HG02870 (cell line): ENCODE measurements around the gene CSF2RB.

Experiments
- ATAC-seq: cut with Tn5 transposase; IDR thresholded peaks from one replicate; pipeline ENCODE4 v1.9.1; 2021; ENCODE audit warnings: mild to moderate bottlenecking, moderate library complexity; ENCODE audit not compliant: unreplicated experiment

The CSF2RB gene

DNA sequence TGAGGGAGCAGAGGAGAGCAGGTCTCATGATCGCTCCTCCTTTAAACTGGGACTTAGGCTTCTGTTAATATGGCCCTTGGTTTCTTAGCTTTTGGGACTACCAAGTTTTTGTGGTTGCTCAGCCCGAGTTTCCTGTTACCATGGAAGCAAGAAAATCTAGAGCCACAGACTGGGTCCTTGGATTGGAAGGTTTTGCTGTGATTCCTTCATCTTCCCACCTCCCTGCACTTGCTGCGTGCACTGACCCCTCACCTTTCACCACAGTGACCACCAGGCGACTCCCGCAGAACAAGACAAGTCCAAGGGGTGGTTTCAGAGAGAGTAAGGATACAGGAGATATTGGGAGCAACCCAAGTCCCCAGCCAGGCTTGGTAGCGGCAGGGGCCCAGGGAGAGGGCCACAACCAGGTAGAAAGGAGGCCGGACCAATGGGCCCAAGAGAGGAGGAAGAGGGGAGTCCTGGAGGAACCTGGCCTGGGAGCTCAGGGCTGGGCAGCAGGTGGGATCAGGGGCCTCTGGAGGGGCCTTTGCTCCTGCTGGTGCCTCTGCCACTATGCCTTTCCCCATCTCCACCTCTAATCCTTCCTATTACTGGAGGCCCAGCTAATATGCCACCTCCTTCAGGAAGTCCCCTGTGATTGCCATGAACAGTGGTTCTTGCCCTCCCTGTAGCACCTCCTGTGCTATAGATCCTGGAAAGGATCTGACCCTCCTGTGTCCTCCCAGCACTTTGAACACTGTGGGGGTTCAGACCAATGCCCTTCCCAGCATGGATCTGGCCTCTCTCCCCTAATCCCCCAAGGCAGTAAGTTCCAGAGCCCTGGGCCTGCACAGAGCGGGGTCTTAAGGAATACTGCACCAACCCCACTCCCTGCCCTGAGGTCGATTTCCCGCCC, 21.2 kb downstream of the CSF2RB start:
- ATAC-seq: no peak

DNA sequence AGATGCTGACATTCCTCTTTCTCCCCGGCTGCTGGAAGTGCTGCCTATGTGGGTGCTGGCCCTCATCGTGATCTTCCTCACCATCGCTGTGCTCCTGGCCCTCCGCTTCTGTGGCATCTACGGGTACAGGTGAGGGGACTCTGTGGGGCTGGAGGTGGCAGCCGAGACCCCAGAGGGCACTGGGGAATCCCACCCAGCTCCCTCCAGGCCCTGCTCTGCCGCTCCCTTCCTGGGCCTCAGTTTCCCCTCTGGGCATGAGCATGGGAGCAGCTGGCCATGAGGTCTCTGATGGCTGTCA, 21.8 kb downstream of the CSF2RB start:
- no peak for ATAC-seq

DNA sequence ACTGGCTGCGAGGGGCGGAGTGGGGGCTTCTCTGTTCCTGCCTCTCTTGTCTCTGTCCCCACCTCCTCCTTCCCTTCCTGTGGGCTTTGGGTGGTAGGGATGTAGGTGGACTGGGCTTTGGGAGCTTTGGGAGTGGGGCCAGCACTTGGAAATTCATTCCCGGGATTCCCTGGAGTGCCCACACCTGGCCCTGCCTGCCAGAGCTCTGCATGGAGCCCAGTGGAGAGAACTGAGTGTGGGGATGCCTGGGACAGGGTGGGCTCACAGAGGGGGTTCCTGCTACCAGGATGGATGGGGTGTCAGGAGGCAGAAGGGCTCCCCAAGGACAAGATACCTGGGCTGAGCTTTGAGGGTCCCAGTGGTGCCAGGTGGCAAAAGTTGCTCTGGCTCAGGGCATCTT, 22.3 kb downstream of the CSF2RB start:
- ATAC-seq: no peak

DNA sequence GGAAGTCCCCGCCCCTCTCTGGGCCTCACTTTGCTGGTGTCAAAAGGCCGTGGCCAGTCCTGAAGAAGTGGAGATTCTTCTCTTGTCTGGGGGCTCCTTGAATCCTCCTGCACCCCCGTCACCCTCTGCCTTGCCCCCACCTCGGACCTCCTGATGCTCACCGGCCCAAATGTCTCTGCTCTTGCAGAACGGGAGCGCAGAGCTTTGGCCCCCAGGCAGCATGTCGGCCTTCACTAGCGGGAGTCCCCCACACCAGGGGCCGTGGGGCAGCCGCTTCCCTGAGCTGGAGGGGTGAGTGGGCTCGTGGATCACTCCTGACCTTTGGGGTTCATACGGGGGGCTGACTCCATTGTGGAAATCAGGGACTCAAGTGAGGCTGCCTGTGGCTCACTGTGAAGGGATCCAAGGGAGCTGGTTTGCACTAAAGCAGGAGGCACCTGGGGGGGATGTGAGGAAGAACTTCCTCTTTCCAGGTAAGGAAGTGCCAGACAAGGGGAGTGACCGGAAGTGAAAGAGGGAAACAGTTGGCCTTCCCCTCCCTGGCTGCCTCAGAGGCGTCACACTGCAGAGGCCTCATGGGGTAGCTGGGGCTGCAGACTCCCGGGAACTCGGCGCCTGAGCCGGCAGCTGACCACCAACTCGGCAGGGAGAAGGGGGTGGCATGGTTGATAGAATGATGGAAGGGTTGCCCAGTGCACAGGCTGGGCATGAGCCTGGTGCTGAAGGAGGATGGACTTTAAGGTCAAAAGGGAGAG, 23.1 kb downstream of the CSF2RB start:
- no peak for ATAC-seq

DNA sequence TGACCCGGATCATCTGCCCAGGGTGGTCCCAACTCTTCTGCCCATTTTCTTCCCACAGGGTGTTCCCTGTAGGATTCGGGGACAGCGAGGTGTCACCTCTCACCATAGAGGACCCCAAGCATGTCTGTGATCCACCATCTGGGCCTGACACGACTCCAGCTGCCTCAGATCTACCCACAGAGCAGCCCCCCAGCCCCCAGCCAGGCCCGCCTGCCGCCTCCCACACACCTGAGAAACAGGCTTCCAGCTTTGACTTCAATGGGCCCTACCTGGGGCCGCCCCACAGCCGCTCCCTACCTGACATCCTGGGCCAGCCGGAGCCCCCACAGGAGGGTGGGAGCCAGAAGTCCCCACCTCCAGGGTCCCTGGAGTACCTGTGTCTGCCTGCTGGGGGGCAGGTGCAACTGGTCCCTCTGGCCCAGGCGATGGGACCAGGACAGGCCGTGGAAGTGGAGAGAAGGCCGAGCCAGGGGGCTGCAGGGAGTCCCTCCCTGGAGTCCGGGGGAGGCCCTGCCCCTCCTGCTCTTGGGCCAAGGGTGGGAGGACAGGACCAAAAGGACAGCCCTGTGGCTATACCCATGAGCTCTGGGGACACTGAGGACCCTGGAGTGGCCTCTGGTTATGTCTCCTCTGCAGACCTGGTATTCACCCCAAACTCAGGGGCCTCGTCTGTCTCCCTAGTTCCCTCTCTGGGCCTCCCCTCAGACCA, 24.0 kb downstream of the CSF2RB start:
- ATAC-seq: no peak

DNA sequence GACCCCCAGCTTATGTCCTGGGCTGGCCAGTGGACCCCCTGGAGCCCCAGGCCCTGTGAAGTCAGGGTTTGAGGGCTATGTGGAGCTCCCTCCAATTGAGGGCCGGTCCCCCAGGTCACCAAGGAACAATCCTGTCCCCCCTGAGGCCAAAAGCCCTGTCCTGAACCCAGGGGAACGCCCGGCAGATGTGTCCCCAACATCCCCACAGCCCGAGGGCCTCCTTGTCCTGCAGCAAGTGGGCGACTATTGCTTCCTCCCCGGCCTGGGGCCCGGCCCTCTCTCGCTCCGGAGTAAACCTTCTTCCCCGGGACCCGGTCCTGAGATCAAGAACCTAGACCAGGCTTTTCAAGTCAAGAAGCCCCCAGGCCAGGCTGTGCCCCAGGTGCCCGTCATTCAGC, 24.6 kb downstream of the CSF2RB start:
- no peak for ATAC-seq

DNA sequence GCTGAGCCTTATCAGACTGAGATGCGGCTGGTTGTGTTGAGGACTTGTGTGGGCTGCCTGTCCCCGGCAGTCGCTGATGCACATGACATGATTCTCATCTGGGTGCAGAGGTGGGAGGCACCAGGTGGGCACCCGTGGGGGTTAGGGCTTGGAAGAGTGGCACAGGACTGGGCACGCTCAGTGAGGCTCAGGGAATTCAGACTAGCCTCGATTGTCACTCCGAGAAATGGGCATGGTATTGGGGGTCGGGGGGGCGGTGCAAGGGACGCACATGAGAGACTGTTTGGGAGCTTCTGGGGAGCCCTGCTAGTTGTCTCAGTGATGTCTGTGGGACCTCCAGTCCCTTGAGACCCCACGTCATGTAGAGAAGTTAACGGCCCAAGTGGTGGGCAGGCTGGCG, 25.5 kb downstream of the CSF2RB start:
- ATAC-seq: no peak

DNA sequence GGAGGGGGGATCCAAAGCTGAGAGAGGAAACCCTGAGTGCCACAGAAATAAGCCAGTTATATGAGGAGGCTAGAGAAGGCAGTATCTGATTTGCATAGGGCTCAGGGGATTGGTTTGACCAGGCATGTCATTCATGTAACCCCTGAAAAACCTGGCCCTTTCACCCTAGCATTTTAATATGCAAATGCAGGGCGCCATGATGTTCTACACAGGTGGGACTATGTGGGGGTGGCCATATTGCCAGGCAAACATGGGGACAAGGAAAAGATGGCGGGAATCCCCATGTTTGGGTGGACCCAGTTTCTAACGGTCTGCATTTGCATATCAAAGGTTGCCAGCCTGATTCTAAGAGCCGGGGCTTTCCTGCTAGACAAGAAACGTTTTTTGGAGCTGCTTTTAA, 27.2 kb downstream of the CSF2RB start:
- ATAC-seq: no peak

DNA sequence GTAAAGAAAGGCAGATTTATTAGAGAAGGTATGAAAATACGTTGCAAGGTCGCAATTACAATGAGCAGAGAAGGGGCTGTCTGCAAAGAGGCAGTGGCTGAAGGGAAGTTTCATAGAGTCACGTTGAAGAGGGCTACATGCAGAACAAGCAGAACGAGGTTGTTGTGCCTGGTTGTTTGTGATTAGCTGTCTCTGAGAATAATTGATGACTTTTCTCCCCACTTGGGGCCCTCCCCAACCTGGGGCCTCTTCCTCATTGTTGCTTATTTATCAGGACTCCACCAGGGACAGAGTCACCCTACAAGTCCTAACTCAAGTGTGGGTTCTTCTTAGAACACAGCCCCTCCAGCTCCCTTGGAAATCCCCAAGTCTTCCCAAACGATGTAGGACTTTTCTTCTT, 29.1 kb downstream of the CSF2RB start:
- no peak for ATAC-seq

DNA sequence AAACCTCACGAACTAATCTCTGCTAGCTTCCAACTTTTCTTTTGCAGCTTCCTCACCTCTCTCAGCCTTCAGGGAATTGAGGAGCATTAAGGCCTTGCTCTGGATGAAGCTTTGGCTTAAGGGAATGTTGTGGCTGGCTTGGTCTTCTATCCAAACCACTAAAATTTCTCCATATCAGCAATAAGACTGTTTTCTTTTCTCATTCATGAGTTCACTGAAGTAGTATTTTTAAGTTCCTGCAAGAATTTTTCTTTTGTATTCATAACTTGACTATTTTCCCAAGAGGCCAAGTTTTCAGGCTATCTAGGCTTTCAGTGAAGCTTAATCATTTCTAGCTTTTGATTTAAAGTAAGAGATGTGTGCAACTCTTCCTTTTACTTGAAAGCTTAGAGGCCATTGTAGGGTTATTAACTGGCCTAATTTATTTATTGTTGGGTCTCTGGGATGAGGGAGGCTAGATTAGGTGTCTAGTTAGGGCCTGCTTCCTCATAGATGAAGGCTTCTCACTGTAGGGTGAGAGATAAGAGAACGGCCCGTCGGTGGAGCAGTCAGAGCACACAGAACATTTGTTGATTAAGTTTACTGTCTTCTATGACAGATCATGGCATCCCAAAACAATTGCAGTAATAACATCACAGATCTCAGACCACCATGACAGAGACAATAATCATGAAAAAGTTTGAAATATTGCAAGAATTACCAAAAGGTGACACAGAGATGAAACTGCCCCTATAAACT, 33.2 kb downstream of the CSF2RB start:
- ATAC-seq: no peak

DNA sequence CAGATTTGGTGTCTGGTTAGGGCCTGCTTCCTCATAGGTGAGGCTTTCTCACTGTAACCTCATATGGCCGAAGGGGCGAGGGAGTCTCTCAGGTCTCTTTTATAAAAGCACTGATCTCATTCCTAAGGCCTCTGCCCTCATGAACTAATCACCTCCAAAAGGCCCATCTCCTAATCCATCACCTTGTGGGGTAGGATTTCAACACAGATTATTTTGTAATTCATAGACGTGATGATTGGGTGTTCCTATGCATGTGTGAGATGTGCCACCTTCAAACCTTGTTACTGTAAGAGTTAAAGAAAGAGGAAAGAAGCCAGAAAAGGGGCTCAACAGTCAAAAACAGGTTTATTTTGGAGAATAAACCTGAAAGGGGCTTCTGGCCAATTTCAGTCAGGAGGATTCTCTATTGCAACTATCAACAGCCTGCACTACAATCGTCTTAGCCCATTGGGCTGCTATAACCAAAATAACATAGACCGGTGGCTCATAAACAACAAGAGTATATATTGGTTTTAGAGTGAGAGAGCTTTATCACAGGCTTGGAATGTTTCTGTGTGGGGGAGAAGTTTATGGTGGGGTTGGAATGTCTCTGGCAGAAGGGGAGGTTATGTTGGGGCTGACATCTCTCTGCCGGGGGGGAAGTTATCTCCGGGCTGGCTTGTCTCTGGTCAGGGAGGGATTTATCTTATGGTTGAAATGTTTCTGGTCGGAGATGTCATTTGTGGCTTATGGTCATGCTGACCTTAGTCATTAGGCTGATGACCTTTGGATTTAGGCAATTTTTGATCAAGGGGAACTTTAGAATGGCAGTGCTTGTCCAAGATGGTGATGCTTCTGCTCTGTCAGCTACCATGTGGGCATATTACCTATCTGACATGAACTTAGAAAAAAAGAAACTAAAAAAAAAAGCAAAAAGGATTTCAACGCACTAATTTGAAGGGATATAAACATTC, 35.1 kb downstream of the CSF2RB start:
- ATAC-seq: no peak

DNA sequence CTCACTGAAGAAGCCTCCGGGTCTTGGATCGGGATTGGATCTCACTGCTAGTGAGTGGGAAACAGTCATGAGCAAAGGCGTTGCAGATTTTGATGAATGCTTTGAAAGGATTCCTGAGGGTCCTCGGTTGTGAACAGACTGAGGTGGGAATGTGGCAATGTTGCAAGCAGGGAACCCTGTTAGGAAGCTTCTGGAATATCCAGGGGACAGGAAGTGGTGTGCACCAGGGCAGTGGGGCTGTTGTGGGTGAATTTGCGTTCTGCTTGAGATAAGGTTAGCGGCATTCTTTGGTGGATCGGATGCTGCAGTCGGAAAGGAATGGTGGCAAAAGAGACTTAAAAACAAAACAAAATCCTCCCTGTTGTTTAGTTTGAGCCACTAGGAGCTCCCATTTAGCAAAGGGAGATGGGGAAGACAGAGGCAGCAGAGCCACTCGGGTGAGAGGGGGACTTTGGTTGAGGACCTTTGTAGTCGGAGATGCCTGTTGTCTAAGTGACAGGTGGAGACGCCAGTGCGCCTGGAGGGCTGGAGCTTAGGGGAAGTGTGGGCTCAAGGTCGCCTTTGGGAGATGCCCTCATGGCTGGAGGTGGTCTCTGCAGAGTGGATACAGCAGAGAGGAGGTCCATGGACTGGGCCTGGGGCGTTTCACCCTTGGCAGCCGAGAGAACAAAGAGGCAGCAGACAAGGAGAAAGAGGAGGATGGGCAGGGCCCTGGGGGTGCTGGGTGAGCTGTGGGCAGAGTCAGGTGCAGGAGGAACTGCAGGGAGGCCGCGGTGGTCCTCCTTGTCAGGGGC, 37.6 kb downstream of the CSF2RB start:
- ATAC-seq: no peak

DNA sequence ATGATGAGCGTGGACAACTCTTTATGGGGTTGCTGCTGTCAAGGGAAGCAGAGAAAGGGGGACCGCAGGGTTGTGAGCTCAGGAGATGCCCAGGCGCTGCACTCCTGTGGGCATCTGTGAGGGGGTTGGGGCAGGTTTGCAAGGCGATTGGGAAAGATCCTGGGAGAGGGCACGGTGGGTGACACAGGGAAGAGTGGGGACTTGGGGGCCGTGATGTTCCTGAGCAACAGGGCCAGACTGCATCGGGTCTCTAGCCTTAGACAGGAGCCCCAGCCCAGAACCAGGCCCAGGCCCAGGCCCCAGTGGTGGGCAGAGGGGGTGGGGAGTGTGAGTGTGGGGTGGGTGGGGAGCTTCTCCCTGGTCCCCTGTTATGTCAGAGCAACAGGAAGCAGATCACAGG, 38.3 kb downstream of the CSF2RB start:
- ATAC-seq: no peak

DNA sequence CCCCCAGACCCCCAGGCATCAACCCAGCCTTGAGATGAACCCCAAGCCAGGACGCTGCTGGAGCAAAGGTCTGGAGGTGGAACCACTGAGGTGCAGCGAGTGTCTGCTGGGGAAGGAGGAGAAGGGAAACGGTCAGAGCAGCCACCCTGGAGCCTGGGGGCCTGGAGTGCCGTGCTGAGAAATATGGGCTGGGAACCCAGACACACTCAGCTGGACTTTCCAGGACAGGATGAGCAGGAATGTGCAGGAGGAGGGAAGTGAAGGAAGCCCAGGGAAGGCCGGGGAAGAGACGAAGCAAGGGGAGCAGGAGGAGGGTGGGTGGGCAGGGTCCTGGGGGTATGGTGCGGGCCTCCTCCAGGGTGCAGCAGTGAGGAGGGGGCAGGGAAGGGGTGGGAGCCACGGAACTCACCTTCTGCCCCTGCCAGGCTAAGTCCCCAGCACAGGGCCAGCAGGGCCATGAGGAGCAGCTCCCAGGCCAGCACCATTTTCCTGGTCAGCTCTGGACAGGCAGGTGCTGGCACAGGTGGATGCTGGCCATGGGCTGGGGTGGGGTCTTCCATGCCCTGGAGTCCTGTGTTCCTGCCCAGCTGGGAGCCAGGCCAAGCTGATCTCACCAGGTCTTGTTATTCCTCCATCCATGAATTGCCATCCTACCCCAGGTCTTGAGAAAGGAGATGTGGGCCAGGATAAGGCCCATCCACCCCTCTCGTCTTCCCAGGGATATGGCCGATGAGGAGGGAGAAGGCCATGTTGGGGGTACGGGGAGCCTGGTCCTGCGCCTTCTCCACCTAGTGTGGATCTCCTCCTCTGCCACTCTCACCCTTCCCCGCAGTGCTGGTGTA, 40.0 kb downstream of the CSF2RB start:
- ATAC-seq: no peak

DNA sequence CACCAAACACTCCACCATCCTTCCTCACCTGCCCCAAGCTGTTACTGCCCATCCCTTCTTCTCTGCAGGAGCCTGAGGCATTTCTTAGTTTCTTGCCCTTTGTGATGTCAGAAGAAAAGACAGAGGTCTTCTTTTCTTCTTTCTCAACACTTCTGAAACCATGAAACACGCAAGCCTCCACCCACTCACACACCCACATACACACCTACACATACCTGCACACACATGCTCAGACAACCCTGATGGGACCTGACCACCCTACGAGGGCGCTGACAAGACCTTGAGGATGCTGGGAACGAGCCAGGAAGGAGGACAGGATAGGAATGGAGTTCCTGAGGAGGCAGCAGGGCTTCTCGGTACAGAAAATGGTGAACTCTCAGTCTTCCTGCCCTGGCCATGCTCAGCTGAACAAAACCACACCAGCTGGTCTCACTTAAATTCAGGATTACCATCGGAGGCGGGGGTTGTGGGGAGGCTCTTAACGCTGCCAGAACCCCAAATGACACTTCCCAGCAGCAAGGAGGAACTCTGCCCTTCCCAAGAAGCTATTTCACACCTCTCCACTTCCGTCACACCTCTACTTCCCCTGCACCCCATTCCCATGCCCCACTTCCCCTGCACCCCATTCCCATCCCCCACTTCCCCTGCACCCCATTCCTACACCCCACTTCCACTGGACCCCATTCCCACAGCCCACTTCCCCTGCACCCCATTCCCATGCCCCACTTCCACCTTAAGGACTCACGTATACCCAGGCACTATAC, 41.0 kb downstream of the CSF2RB start:
- no peak for ATAC-seq

DNA sequence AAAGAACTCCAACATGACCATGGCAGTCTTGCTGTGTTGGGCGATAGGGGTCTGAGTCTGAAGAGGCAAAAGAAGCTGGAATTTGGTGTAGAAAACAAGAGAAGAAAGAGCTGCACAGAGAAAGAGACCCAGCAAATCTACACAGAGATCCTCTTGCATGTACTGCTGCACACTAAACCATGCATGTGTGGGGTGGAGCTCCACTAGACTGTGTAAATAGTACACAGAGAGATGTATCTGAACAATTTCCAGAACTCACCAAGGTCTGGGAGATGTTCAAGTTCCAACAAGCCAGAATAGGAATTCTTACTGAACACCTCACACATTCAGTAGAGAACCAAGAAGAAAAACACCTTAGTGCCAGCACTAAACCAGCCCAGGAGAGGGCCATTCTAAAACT, 42.3 kb downstream of the CSF2RB start:
- ATAC-seq: no peak

DNA sequence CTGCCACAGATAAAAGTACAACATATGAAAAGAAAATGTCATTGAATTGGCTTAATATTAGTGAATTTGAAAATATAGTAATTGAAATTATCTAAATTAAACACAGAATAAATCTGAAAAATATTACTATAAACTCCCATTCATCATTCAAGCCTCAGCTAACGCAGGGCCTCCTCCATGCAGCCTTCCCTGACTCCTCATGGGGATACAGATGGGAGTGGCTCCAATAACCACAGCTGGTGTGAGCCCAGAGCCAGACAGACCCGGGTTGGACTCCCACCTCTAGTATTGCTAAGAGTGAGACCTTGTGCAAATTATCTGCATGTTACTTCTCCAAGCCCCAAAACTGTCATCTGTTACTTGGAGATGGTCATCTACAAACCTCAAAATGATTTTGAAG, 44.9 kb downstream of the CSF2RB start:
- ATAC-seq: no peak

DNA sequence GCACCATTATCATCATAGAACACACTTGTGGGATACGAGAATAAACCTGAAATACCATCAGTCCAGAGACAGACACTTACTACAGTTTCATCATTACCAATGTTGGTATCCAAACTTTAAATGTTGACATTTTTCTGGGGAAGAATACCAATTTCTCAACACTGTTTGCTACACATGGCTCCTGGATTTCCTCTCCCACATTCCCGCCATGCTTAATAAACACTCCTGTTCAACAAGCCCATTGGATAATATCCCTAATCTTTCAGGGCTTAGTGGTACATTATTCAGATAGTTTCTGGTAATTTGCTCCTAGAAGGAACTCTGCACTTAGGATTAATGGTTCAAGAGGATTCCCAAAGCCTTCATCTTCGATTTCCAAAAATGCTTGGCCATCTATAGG, 48.2 kb downstream of the CSF2RB start:
- ATAC-seq: no peak
